Measurements from ENCODE around the gene BSND. TPM values are rescaled to one million over a fixed set of nuclear protein-coding genes. Genes with fewer than 3 reads are reported as not detected.
A peak's percentile ranks its signal among the peaks of the same experiment; 100 is the strongest.

The BSND gene
- polyA plus RNA-seq, 1 of the 3 experiments (the other 2 are of a cell fraction), result not detected

- ChIA-PET POLR2A (no interaction called here), CTCF (interaction anchor here (0.7 to 5.0 kb wide), 3 partner anchors 15 to 30 kb away, joined by 3 to 42 read pairs (median 10); no protein-coding TSS in a partner anchor)
- Histone ChIP-seq H2AFZ (ENCODE audit: low read depth) (no peak within 1 kb of the TSS), H3K27me3 (ENCODE audit: insufficient read depth) (no peaks in the 10 kb centered on the region; the same call in 1 of the 2 replicates), H3K36me3 (replicated peaks in 1 of 2; ENCODE audit: control insufficient read depth in 1 of 2, insufficient read depth in 2 of 2, low read length in 1 of 2) (no peaks in the 10 kb centered on the region), H3K4me2 (peak within 1 kb of the TSS; percentile 63), H3K9ac (no peak within 1 kb of the TSS), H3K9me3 (no peaks in the 10 kb centered on the region), H3K79me2 (ENCODE audit: insufficient read depth) (no peaks in the 10 kb centered on the region), H3F3A (replicated peaks; ENCODE audit: insufficient read depth) (no peaks in the 10 kb centered on the region), H3K4me3 (ENCODE audit: low read depth in 2 of 2, low read length in 1 of 2) (peak within 1 kb of the TSS in 1 of 2 experiments; percentile 40; a peak in 2 of 4 replicates), H3K4me1 (ENCODE audit: control insufficient read depth in 1 of 2, insufficient read depth in 2 of 2, low read depth in 1 of 2, low read length in 1 of 2) (no peaks in the 10 kb centered on the region; a peak in 1 of 4 replicates), H3K27ac (ENCODE audit: low read depth in 2 of 2, low read length in 1 of 2) (no peak within 1 kb of the TSS), H3K9me2 (no peaks in the 10 kb centered on the region), H4K20me1 (ENCODE audit: insufficient read depth) (no peaks in the 10 kb centered on the region)
- WGBS (ENCODE audit: low lambda C conversion rate), result 77% methylated on average over 19 of the region's 69 CpGs
- TF ChIP-seq FOXJ3 (CRISPR knock-in tag; IDR thresholded peaks at IDR 0.05) (no peak), GABPA (IDR thresholded peaks at IDR 0.05; ENCODE audit: low read depth) (no peak)
- TF ChIP-seq, protein P1, sequence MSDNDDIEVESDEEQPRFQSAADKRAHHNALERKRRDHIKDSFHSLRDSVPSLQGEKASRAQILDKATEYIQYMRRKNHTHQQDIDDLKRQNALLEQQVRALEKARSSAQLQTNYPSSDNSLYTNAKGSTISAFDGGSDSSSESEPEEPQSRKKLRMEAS (IDR thresholded peaks at IDR 0.05; ENCODE audit: low read depth), result no peak
- DNase-seq, result peak; percentile 73
Observed at GRCh38 chr1:54980528-54981241, 18.0 kb upstream of the BSND start, which contains the start of gene TMEM61. Gene TMEM61, plus strand, starts transcription at chr1:54980628. Its CDS starts 438 bp downstream, at chr1:54981066.

DNA sequence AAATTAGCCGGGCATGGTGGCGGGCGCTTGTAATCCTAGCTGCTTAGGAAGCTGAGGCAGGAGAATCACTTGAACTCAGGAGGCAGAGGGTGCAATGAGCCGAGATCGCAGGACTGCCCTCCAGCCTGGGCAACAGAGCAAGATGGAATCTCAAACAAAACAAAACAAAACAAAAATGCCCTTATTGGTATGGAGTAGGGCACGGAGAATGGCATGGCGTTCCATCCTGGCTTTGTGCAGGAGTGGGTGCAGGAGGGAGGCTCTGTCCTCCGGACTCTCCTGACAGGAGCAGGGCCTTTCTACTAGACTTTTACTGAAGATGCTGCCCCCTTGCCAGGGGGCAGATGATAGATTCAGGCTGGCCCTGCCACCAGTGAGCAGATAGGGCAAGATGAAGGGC is 17.3 kb upstream of the BSND start:
- Histone ChIP-seq H3K4me2 (no peak overlapping the region), H3K9me2 (no peaks in the 10 kb centered on the region), H3K9me3 (no peaks in the 10 kb centered on the region), H3K36me3 (replicated peaks in 1 of 2; ENCODE audit: control insufficient read depth in 1 of 2, insufficient read depth in 2 of 2, low read length in 1 of 2) (no peaks in the 10 kb centered on the region), H3K4me1 (ENCODE audit: control insufficient read depth in 1 of 2, insufficient read depth in 2 of 2, low read depth in 1 of 2, low read length in 1 of 2) (no peaks in the 10 kb centered on the region; a peak in 1 of 4 replicates), H3K9ac (no peak overlapping the region), H3K27me3 (ENCODE audit: insufficient read depth) (no peaks in the 10 kb centered on the region; the same call in 1 of the 2 replicates), H3F3A (replicated peaks; ENCODE audit: insufficient read depth) (no peaks in the 10 kb centered on the region), H3K27ac (ENCODE audit: low read depth in 2 of 2, low read length in 1 of 2) (no peak overlapping the region), H2AFZ (ENCODE audit: low read depth) (no peak overlapping the region), H3K4me3 (ENCODE audit: low read depth in 2 of 2, low read length in 1 of 2) (no peak overlapping the region), H3K79me2 (ENCODE audit: insufficient read depth) (no peaks in the 10 kb centered on the region), H4K20me1 (ENCODE audit: insufficient read depth) (no peaks in the 10 kb centered on the region)
- DNase-seq, result no peak
- TF ChIP-seq, protein P1 (IDR thresholded peaks at IDR 0.05; ENCODE audit: low read depth), result no peak
- TF ChIP-seq EZH2phosphoT487 (IDR thresholded peaks at IDR 0.05; ENCODE audit: borderline replicate concordance, low read depth) (no peak), PBX3 (IDR thresholded peaks at IDR 0.05) (no peak), TAF1 (IDR thresholded peaks at IDR 0.05; ENCODE audit: borderline replicate concordance, low read depth, low read length) (no peak)
- 92% methylated on average over 5 of the region's 8 CpGs for WGBS (ENCODE audit: low lambda C conversion rate)
- POLR2A ChIA-PET, result no interaction called here
- CTCF ChIA-PET, result interaction anchor here (0.8 to 1.8 kb wide), 4 partner anchors 8 to 41 kb away, joined by 3 to 10 read pairs (median 5); no protein-coding TSS in a partner anchor

GRCh38 chr1:54982739-54983138 is 16.0 kb upstream of the BSND start:
- no peaks in the 10 kb centered on the region for H3K9me3 ChIP-seq
- H3K9me2 ChIP-seq, result no peaks in the 10 kb centered on the region
- H3K36me3 ChIP-seq (replicated peaks in 1 of 2; ENCODE audit: control insufficient read depth in 1 of 2, insufficient read depth in 2 of 2, low read length in 1 of 2), result no peaks in the 10 kb centered on the region
- no peaks in the 10 kb centered on the region; the same call in 1 of the 2 replicates for H3K27me3 ChIP-seq (ENCODE audit: insufficient read depth)
- ChIA-PET CTCF (interaction anchor here (0.6 to 6.5 kb wide), 6 partner anchors 9 to 1746 kb away, joined by 3 to 56 read pairs (median 5); partner anchors contain the start of gene BSND), POLR2A (no interaction called here)
- peak; percentile 46 for DNase-seq
- H3K4me3 ChIP-seq (ENCODE audit: low read depth in 2 of 2, low read length in 1 of 2), result no peak overlapping the region
- H4K20me1 ChIP-seq (ENCODE audit: insufficient read depth), result no peaks in the 10 kb centered on the region
- peaks cover 0 to 3% of the 10 kb centered on the region in 2 experiments; a peak in 1 of 4 replicates for H3K4me1 ChIP-seq (ENCODE audit: control insufficient read depth in 1 of 2, insufficient read depth in 2 of 2, low read depth in 1 of 2, low read length in 1 of 2)
- no peak overlapping the region for H3K9ac ChIP-seq
- H3K27ac ChIP-seq (ENCODE audit: low read depth in 2 of 2, low read length in 1 of 2), result no peak overlapping the region
- no peaks in the 10 kb centered on the region for H3K79me2 ChIP-seq (ENCODE audit: insufficient read depth)
- H3K4me2 ChIP-seq, result no peak overlapping the region
- no peak overlapping the region for H2AFZ ChIP-seq (ENCODE audit: low read depth)
- H3F3A ChIP-seq (replicated peaks; ENCODE audit: insufficient read depth), result no peaks in the 10 kb centered on the region
- TF ChIP-seq EZH2phosphoT487 (IDR thresholded peaks at IDR 0.05; ENCODE audit: borderline replicate concordance, low read depth) (no peak), CHD2 (IDR thresholded peaks at IDR 0.05; ENCODE audit: low read length, partially characterized antibody) (no peak), RAD21 (IDR thresholded peaks at IDR 0.05; ENCODE audit: low read length) (no peak), ELF1 (IDR thresholded peaks at IDR 0.05) (no peak), TEAD4 (IDR thresholded peaks at IDR 0.05; ENCODE audit: borderline replicate concordance, insufficient read depth) (no peak), RFX5 (IDR thresholded peaks at IDR 0.05; ENCODE audit: low read length) (no peak), FOXJ3 (CRISPR knock-in tag; IDR thresholded peaks at IDR 0.05) (no peak), EP300 (IDR thresholded peaks at IDR 0.05; ENCODE audit: borderline replicate concordance in 1 of 2, low read depth in 1 of 2, low read length in 1 of 2) (no peak)
- TF ChIP-seq, protein P2, sequence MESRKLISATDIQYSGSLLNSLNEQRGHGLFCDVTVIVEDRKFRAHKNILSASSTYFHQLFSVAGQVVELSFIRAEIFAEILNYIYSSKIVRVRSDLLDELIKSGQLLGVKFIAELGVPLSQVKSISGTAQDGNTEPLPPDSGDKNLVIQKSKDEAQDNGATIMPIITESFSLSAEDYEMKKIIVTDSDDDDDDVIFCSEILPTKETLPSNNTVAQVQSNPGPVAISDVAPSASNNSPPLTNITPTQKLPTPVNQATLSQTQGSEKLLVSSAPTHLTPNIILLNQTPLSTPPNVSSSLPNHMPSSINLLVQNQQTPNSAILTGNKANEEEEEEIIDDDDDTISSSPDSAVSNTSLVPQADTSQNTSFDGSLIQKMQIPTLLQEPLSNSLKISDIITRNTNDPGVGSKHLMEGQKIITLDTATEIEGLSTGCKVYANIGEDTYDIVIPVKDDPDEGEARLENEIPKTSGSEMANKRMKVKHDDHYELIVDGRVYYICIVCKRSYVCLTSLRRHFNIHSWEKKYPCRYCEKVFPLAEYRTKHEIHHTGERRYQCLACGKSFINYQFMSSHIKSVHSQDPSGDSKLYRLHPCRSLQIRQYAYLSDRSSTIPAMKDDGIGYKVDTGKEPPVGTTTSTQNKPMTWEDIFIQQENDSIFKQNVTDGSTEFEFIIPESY (IDR thresholded peaks at IDR 0.05; ENCODE audit: borderline replicate concordance, low read depth), result no peak
- TF ChIP-seq, protein P3, sequence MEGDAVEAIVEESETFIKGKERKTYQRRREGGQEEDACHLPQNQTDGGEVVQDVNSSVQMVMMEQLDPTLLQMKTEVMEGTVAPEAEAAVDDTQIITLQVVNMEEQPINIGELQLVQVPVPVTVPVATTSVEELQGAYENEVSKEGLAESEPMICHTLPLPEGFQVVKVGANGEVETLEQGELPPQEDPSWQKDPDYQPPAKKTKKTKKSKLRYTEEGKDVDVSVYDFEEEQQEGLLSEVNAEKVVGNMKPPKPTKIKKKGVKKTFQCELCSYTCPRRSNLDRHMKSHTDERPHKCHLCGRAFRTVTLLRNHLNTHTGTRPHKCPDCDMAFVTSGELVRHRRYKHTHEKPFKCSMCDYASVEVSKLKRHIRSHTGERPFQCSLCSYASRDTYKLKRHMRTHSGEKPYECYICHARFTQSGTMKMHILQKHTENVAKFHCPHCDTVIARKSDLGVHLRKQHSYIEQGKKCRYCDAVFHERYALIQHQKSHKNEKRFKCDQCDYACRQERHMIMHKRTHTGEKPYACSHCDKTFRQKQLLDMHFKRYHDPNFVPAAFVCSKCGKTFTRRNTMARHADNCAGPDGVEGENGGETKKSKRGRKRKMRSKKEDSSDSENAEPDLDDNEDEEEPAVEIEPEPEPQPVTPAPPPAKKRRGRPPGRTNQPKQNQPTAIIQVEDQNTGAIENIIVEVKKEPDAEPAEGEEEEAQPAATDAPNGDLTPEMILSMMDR (IDR thresholded peaks at IDR 0.05), result no peak
